ENCODE results near the gene TUBGCP3. TPM values are rescaled to one million over a fixed set of nuclear protein-coding genes. Genes with fewer than 3 reads are reported as not detected.
A peak's percentile ranks its signal among the peaks of the same experiment; 100 is the strongest.

TUBGCP3 gene
- total and polyA plus RNA-seq, 9 of the 15 experiments (the other 6 are each of a cell fraction or from before 2014, with no cell fraction given) = 3.0 to 24.8 (median 15.2) TPM

GRCh38 chr13:112583592-112584277 is 4.2 kb downstream of the TUBGCP3 start (continued):
- TF ChIP-seq RCOR1 (IDR thresholded peaks at IDR 0.05; ENCODE audit: borderline replicate concordance in 1 of 2, low read depth in 2 of 2, low read length in 2 of 2) (no peak), ELF2 (CRISPR knock-in tag; IDR thresholded peaks at IDR 0.05) (no peak), HMGXB4 (CRISPR knock-in tag; IDR thresholded peaks at IDR 0.05) (no peak), ZBED1 (IDR thresholded peaks at IDR 0.05) (no peak), SMARCC2 (IDR thresholded peaks at IDR 0.05; ENCODE audit: low read depth) (no peak), RFX7 (CRISPR knock-in tag; IDR thresholded peaks at IDR 0.05) (no peak), CHD1 (IDR thresholded peaks at IDR 0.05; ENCODE audit: low read length) (no peak)
- TF ChIP-seq, protein P1, sequence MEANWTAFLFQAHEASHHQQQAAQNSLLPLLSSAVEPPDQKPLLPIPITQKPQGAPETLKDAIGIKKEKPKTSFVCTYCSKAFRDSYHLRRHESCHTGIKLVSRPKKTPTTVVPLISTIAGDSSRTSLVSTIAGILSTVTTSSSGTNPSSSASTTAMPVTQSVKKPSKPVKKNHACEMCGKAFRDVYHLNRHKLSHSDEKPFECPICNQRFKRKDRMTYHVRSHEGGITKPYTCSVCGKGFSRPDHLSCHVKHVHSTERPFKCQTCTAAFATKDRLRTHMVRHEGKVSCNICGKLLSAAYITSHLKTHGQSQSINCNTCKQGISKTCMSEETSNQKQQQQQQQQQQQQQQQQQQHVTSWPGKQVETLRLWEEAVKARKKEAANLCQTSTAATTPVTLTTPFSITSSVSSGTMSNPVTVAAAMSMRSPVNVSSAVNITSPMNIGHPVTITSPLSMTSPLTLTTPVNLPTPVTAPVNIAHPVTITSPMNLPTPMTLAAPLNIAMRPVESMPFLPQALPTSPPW (CRISPR knock-in tag; IDR thresholded peaks at IDR 0.05) = 0 out of 2 replicates have a peak, but pooled peaks have one; percentile 19
